IPS DF 19.7 (cell line): ENCODE data around the gene SHKBP1.
"Not testable (repeated sequence)": the region's sequence is repeated elsewhere in the genome, so short reads cannot be mapped to it uniquely, and the experiment has no call there.

Experiments
- DNase-seq: peaks from one replicate; pipeline ENCODE4 v3.0.0-alpha.2; 2013; ENCODE audit warnings: low read depth, low spot score

SHKBP1 gene, protein sequence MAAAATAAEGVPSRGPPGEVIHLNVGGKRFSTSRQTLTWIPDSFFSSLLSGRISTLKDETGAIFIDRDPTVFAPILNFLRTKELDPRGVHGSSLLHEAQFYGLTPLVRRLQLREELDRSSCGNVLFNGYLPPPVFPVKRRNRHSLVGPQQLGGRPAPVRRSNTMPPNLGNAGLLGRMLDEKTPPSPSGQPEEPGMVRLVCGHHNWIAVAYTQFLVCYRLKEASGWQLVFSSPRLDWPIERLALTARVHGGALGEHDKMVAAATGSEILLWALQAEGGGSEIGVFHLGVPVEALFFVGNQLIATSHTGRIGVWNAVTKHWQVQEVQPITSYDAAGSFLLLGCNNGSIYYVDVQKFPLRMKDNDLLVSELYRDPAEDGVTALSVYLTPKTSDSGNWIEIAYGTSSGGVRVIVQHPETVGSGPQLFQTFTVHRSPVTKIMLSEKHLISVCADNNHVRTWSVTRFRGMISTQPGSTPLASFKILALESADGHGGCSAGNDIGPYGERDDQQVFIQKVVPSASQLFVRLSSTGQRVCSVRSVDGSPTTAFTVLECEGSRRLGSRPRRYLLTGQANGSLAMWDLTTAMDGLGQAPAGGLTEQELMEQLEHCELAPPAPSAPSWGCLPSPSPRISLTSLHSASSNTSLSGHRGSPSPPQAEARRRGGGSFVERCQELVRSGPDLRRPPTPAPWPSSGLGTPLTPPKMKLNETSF

GRCh38 chr19:40576585-40577451, at the start of gene SHKBP1:
SHKBP1 (plus strand) TSS chr19:40576873; CDS start chr19:40576900, 27 bp downstream.
- DNase-seq = no peak

DNA sequence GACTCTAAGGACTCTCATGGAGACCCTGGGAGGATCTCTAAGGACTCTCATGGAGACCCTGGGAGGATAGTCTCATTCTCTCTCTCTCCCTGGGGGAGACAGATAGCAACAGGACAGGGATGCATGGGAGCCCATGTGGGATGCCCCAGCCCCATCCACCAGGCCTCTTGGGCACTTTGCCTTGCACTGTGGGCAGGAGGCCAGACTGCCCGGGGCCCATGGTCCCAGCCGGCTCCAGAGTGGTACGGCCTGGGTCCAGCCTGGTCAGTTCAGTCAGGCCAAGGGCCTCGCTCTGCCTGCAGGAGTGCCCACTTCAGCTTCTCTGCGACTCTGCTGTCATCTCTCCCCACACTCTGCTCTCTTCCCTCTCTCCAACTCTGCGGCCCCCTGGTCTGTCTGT, 48.6 kb upstream of the SHKBP1 start:
- no peak for DNase-seq

DNA sequence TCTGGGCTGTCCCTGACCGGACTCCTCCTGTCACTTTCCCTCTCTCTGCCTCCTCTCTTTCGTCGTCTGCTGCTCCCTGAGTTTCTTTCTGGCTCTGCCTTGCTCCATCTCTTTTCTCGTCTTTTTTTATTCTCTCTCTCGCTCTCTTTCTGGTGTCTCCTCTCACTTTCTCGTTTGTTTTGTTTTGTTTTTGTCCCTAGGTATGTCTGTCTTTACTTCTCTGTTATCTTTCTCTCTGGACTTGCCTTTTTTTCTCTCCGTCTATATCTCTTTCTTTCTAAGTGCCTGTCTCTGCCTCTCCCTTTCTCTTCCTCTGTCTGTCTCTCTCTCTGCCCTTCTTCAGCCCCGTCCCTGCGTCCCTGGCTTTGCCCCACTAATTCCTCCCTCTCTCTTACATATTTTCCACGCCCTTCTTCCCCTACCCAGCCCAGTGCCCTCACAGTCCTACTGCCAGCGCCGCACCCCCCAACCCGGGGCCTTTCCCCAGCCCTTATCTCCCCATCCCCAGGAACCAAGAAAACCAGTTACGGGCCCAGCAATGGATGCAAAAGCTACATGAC, 48.1 kb upstream of the SHKBP1 start:
- DNase-seq = no peak

- DNase-seq = no peak
These were observed 47.3 kb upstream of the SHKBP1 start for GRCh38 chr19:40529093-40529954.

DNA sequence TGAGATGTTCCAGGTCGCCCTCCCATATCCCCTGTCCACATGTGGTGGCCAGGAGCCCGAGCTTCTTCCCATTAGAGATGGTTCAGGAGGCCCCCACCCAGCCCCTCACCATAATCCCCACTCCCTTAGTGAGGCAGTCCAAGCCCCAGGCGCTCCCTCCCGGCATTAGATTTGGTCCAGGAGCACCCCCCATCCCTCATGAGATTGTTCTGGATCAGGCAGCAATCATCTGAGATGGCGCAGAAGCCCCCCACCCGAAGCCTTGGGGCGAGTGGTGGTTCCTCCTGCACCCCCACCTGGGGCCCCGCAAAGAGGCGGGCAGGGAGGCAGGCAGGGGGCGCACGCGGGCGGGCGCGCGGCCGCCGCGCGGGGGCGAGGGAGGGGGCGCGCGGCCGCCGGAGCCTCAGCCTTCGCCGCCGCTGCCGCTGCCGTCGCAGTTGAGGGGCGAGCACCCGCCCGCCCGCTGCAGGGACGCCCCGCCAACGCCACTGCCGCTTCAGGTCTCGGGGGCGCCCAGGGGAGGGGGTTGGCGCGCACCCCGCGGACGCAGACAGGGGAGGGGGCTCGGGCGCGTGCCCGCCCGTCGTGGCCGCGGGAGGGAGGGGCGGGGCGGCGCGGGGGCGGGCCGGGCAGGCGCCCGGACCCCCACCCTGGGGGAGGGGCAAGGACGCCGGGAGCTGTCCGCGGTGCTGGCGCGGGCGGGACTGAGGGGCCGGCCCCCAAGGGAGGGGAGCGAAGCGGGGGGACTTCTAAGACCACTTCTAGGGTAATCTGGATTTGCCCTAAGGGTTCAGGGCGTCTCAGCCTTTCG, 46.4 kb upstream of the SHKBP1 start:
- no peak for DNase-seq

- DNase-seq = no peak
These were observed 43.2 kb upstream of the SHKBP1 start for GRCh38 chr19:40533508-40533907.

- DNase-seq = no peak
These were observed 42.5 kb upstream of the SHKBP1 start for GRCh38 chr19:40534148-40534547.

DNA sequence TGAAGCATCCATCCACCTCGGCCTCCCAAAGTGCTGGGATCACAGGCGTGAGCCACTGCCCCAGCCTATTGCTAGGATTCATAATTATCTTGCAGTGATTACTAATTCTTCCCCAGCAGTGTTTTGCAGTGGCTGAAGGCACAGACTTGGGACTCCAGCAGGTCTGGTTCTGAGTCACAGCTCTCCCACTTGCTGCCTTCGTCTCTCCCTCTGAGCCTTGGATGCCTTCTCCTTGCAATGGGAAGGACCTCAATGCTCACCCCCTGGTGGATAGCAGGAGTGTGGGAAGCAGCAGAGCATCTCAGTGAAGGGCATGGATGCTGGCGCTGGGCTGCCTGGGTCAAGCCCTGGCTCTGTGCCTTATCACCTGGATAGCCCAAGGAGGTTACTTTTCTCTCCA, 37.6 kb upstream of the SHKBP1 start:
- no peak for DNase-seq

- DNase-seq = no peak
These were observed 34.3 kb upstream of the SHKBP1 start for GRCh38 chr19:40542202-40542859.

GRCh38 chr19:40543029-40543597, 33.6 kb upstream of the SHKBP1 start:
- DNase-seq = no peak

DNA sequence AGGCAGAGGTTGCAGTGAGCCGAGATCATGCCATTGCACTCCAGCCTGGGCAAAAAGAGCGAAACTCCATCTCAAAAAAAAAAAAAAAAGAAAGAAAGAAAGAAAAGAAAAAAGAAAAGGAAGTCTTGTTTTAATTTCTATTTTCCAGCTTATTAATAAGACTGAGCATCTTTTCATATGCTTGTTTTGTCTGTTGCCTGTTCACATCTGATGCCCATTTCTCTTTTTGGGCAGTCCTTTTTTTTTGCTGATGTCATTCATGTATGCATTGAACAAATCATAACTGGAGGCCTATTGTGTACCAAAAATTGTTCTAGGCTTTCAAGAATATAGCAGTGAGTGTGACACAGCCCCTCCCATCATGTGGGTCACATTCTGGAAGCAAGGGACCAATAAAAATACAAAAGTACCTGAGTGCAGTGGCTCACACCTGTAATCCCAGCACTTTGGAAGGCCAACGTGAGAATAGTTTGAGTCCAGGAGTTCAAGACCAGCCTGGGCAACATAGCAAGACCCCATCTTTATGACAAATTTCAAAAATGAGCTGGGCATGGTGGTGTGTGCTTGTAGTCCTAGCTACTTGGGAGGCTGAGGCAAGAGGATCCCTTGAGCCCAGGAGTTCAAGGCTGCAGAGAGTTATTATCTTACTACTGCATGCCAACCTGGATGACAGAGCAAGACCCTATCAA, 30.4 kb upstream of the SHKBP1 start:
- not testable (repeated sequence) for DNase-seq

GRCh38 chr19:40547190-40547589, 29.5 kb upstream of the SHKBP1 start:
- not testable (repeated sequence) for DNase-seq

- DNase-seq = no peak
These were observed 28.8 kb upstream of the SHKBP1 start for GRCh38 chr19:40547836-40548235.

GRCh38 chr19:40549007-40549708, 27.5 kb upstream of the SHKBP1 start:
- DNase-seq = peak; percentile 75

GRCh38 chr19:40550951-40551350, 25.7 kb upstream of the SHKBP1 start:
- DNase-seq = no peak

GRCh38 chr19:40552848-40553247, 23.8 kb upstream of the SHKBP1 start:
- DNase-seq = no peak
